Heart right ventricle (tissue), 16 donors: ENCODE data around the gene FBN1. TPM values are rescaled to one million over a fixed set of nuclear protein-coding genes. Genes with fewer than 3 reads are reported as not detected.

Experiments used
- ATAC-seq, 8 donors: fragments of 200-7000 bp; cut with Tn5 transposase; one replicate each; pipeline ENCODE4 v1.9.1; 2020; ENCODE audit warnings: mild to moderate bottlenecking in 8 of 8, moderate library complexity in 8 of 8, moderate number of reproducible peaks in 1 of 8
- DNase-seq, 2 donors: peaks; one replicate each; pipeline ENCODE4 v3.0.0-alpha.2; 2020
- H3K27ac ChIP-seq, 10 donors: fragments of 200-600 bp; sonication (generic) in 2 of 10; one replicate each; pipeline versions ENCODE4 v1.5.0 to v1.8.0; 2020 to 2022; ENCODE audit warnings: mild to moderate bottlenecking in 3 of 10
- H3K27me3 ChIP-seq, 7 donors: fragments of 200-600 bp; one replicate each; pipeline ENCODE4 v1.8.0; 2021 to 2022; ENCODE audit warnings: mild to moderate bottlenecking in 2 of 7
- H3K36me3 ChIP-seq, 9 donors: fragments of 200-600 bp; sonication (generic) in 1 of 9; one replicate each; pipeline versions ENCODE4 v1.5.0 to v1.8.0; 2020 to 2022; ENCODE audit warnings: mild to moderate bottlenecking in 2 of 9
- H3K4me1 ChIP-seq, 9 donors: fragments of 200-600 bp; sonication (generic) in 1 of 9; one replicate each; pipeline versions ENCODE4 v1.5.0 to v1.8.0; 2020 to 2022; ENCODE audit warnings: mild to moderate bottlenecking in 4 of 9
- H3K4me3 ChIP-seq, 10 donors: fragments of 200-600 bp; sonication (generic) in 2 of 10; one replicate each; pipeline versions ENCODE4 v1.5.0 to v1.8.0; 2020 to 2022; ENCODE audit warnings: mild to moderate bottlenecking in 7 of 10, moderate library complexity in 2 of 10
- H3K9me3 ChIP-seq, 11 donors: fragments of 200-600 bp in 10 of 11; sonication (generic) in 2 of 11; one replicate each; pipeline versions ENCODE4 v1.5.0 to v1.8.0; 2013 to 2022; ENCODE audit warnings: mild to moderate bottlenecking in 2 of 11, control low read depth in 1 of 11, moderate library complexity in 1 of 11
- CTCF ChIP-seq, 9 donors: fragments of 200-600 bp; sonication (generic) in 2 of 9; IDR thresholded peaks; one replicate each; pipeline versions ENCODE4 v1.5.0 to v1.8.0; 2021 to 2022; ENCODE audit warnings: antibody characterized with exemption in 9 of 9, mild to moderate bottlenecking in 5 of 9, moderate library complexity in 1 of 9
- WGBS, 2 donors: extraction: QIAGEN DNeasy Blood & Tissue Kit; methylation state at CpG; one replicate each; pipeline ENCODE4 v1.1.7; 2013; ENCODE audit warnings: inconsistent platforms in 1 of 2; 5-methylcytosine and 5-hydroxymethylcytosine counted together
- intact Hi-C, 10 donors: fragments of 100-400 bp; cut with DNase I; formaldehyde crosslinking; loops; one replicate each; pipeline versions ENCODE4 v1.11.1 to v1.14.2; 2022
- polyA plus RNA-seq, 2 donors: library from polyadenylated mRNA; stranded (reverse); fragments of 200-250 nt; gene quantifications; one replicate each; pipeline ENCODE4 v1.2.3, GENCODE V29; 2013
- total RNA-seq, 10 donors: library from RNA; stranded (reverse); fragmentation: NEBNext Ultra II Directional in 3 of 10; extraction: Animal tissue kit (Norgen Biotek cat#: 25700) in 3 of 10; gene quantifications; one replicate each; pipeline versions ENCODE4 v1.2.1 to v1.2.4, GENCODE V29; 2021 to 2023
- donor health status: Arrhythmogenic right ventricular cardiomyopathy.
- donor health status: ischemic (EF 13 %, LVEDD 7.1; RV severe dilation, severe dysfunction).
- donor health status: healthy with polysubstance abuse.
- donor health status: DM: no; HTN: yes; CAD: no.
- donor health status: DM: no; HTN: no; CAD: no.
- donor health status: ischemic (EF 25% LVEDD 6.9; RV normal size, moderate dysfunction).
- donor health status: ischemic (EF 25% LVEDD 5.7; RV mildly dilated, moderate dysfunction).
- donor health status: healthy.
- donor health status: DM: yes; HTN: yes; CAD: no.
- donor health status: Ischemic cardiomyopathy.
- donor health status: ischemic (EF 35%, LVEDD 5.7; RV mildly dilated, moderate dysfunction).
- donor health status: nonischemic (EF 11% LVEDD 7.7; RV severe dilation, severe dysfunction).
- donor health status: DM: yes; HTN: yes; CAD: no.
- donor health status: PGD.
- donor health status: ischemic (EF 29% LVEDD 5.4; RV normal size, mild dysfunction).
- donor health status: nonischemic (EF 23%, LVEDD 6.1; RV moderate dilation, normal function).

The FBN1 gene
- total and polyA plus RNA-seq, 12 donors = 7.0 to 116 (median 31.1) TPM

- intact Hi-C loops = no loop called here
- WGBS, 2 donors = 81 to 84% methylated on average over 1 of the region's 1 CpG
- ATAC-seq = peak in 5 of 8 donors; percentile 46 to 87 (median 70)
Measured at GRCh38 chr15:48565560-48566482, 79.7 kb downstream of the FBN1 start.

GRCh38 chr15:48564690-48565089 lies 80.8 kb downstream of the FBN1 start:
- DNase-seq (no peak), ATAC-seq (no peak)
- Histone ChIP-seq H3K9me3 (no peaks in the 10 kb centered on the region), H3K27me3 (no peaks in the 10 kb centered on the region), H3K27ac (no peak overlapping the region), H3K36me3 (no peaks in the 10 kb centered on the region), H3K4me1 (peaks cover 0 to 46% (median 22%) of the 10 kb centered on the region in 9 donors), H3K4me3 (no peak overlapping the region)
- TF ChIP-seq CTCF (IDR thresholded peaks at IDR 0.05) = no peak
- WGBS, 2 donors = 77 to 87% methylated on average over 4 of the region's 4 CpGs
- intact Hi-C loops = no loop called here

More at GRCh38 chr15:48565560-48566482, 79.7 kb downstream of the FBN1 start:
- TF ChIP-seq CTCF (IDR thresholded peaks at IDR 0.05) = no peak
- peak overlapping the region in 3 of 10 donors; percentile 1 to 46 (median 8) for H3K27ac ChIP-seq
- no peak for DNase-seq
- no peaks in the 10 kb centered on the region for H3K9me3 ChIP-seq
- no peaks in the 10 kb centered on the region for H3K27me3 ChIP-seq
- no peak overlapping the region for H3K4me3 ChIP-seq
- peaks cover 0 to 35% (median 21%) of the 10 kb centered on the region in 9 donors for H3K4me1 ChIP-seq
- no peaks in the 10 kb centered on the region for H3K36me3 ChIP-seq

GRCh38 chr15:48563934-48564333 lies 81.6 kb downstream of the FBN1 start:
- intact Hi-C loops = no loop called here
- Histone ChIP-seq H3K27me3 (no peaks in the 10 kb centered on the region), H3K4me1 (peaks cover 0 to 54% (median 23%) of the 10 kb centered on the region in 9 donors), H3K9me3 (no peaks in the 10 kb centered on the region), H3K4me3 (no peak overlapping the region), H3K36me3 (no peaks in the 10 kb centered on the region), H3K27ac (no peak overlapping the region)
- no peak for DNase-seq
- WGBS, 2 donors = 88 to 91% methylated on average over 3 of the region's 3 CpGs
- no peak for ATAC-seq
- TF ChIP-seq CTCF (IDR thresholded peaks at IDR 0.05) = no peak

GRCh38 chr15:48560321-48561051 lies 85.0 kb downstream of the FBN1 start:
- Histone ChIP-seq H3K27ac (peak overlapping the region in 2 of 10 donors; percentile 36 to 64), H3K9me3 (no peaks in the 10 kb centered on the region), H3K4me3 (no peak overlapping the region), H3K36me3 (peaks cover 0 to 8% (median 0%) of the 10 kb centered on the region in 9 donors), H3K27me3 (no peaks in the 10 kb centered on the region), H3K4me1 (peaks cover 0 to 51% (median 25%) of the 10 kb centered on the region in 9 donors)
- DNase-seq (no peak), ATAC-seq (peak in 7 of 8 donors; percentile 36 to 69 (median 54))
- no peak for TF ChIP-seq CTCF (IDR thresholded peaks at IDR 0.05)
- WGBS, 2 donors = 78 to 80% methylated on average over 7 of the region's 7 CpGs
- intact Hi-C loops = no loop called here
